HTR-8/SVneo (cell line): ENCODE data around the gene SUCNR1.
"Not testable (repeated sequence)": the region's sequence is repeated elsewhere in the genome, so short reads cannot be mapped to it uniquely, and the experiment has no call there.

Experiments used
- DNase-seq: peaks from one replicate; pipeline ENCODE4 v3.0.0; 2011; ENCODE audit warnings: low spot score, mixed read lengths; ENCODE audit not compliant: insufficient read length
- FAIRE-seq: peaks from 2 replicates; lab custom pipeline; 2011; peaks lifted over from hg19 to GRCh38; lab: Jason Lieb, UNC

Gene SUCNR1, protein sequence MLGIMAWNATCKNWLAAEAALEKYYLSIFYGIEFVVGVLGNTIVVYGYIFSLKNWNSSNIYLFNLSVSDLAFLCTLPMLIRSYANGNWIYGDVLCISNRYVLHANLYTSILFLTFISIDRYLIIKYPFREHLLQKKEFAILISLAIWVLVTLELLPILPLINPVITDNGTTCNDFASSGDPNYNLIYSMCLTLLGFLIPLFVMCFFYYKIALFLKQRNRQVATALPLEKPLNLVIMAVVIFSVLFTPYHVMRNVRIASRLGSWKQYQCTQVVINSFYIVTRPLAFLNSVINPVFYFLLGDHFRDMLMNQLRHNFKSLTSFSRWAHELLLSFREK

DNA sequence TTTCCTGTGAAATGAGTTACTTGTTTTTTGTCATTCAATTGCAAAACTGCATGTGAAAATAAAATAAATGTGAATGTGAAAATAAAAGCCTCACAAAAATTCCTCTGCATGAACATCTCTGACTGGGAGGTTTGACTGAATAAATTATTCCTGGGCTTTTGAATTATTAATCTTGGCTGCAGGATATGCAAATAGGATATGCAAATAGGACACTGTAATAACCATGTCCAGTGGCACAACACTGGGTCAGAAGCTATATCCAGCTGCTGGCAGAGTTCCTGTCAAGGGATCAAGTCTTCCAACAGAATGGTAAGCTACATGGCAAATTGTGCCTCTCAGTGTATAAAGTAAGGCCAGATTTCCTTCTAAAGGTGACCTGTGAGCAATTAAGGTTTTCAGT is at the start of gene SUCNR1:
TSS of gene SUCNR1 (plus strand) at position 246 of the 400 bp plus-strand sequence. CDS start 6,250 bp downstream, outside the sequence.
- no peak for FAIRE-seq
- no peak for DNase-seq

DNA sequence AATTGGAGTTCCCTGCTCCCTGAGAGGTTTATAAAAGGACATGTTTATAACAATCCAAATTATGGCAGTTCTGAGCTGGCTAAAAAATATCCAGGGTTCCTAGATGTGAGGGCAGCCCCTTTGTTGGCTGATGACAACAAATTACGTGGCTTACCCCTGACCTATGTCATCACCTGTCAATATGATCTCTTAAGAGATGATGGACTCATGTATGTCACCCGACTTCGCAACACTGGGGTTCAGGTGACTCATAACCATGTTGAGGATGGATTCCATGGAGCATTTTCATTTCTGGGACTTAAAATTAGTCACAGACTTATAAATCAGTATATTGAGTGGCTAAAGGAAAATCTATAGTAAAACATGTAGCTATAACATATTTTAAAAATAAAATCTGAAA is 45.6 kb upstream of the SUCNR1 start:
- FAIRE-seq (no peak), DNase-seq (no peak)

DNA sequence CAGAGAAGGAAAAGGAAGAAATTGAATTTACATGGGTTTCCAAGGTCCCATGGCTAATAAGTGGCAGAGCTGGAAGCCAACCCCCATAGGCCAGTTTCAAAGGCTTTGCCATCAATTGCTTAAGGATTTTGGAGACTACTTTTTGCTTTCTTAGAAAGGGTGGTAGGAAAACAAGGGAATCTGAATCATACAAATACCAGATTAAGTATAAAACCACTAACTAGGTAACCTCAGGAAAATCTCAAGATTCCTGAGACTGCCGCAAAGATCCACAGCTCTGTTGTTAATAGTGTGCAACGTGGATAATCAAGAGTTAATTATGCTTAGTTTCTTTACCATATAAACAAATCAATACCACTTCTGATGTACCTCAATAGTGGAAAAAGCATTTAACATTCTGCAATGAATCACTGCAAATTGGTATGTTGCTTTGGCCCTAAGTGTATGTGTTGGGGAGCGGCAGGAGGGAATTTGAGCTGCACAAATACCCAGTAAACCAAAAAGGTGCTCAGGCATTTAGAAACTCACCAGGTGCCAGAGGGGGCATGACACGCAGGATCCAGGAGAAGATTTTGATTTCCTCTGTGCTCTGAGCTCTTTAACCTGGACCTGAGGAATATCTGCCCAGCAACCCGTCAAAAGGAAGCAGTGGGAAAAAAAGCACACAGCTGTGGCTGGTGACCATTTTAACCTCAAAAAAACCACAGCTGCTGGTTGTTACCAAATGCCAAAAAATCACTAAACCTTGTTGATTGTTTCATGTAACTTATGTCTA is 37.5 kb upstream of the SUCNR1 start:
- FAIRE-seq (no peak), DNase-seq (no peak)

DNA sequence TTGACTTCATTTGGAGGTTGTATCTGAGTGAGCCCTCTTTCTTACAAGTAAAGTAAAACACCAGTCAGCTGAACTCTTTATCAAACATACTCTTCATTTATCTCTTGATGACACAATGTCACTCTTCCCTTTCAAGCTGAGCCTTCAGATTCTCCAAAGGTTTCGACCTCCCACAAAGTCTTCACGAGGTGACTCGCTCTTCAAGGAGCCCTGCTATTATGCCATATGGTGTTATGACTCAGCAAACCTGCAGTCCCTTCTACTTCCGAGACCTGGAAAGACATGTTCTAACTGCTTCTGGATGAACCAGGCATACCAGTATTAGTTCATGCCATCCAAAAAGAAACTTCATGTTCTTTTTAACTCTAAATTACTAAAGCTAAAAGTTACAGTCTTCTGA is 36.4 kb upstream of the SUCNR1 start:
- DNase-seq: peak; percentile 49
- FAIRE-seq: peak; percentile 36

DNA sequence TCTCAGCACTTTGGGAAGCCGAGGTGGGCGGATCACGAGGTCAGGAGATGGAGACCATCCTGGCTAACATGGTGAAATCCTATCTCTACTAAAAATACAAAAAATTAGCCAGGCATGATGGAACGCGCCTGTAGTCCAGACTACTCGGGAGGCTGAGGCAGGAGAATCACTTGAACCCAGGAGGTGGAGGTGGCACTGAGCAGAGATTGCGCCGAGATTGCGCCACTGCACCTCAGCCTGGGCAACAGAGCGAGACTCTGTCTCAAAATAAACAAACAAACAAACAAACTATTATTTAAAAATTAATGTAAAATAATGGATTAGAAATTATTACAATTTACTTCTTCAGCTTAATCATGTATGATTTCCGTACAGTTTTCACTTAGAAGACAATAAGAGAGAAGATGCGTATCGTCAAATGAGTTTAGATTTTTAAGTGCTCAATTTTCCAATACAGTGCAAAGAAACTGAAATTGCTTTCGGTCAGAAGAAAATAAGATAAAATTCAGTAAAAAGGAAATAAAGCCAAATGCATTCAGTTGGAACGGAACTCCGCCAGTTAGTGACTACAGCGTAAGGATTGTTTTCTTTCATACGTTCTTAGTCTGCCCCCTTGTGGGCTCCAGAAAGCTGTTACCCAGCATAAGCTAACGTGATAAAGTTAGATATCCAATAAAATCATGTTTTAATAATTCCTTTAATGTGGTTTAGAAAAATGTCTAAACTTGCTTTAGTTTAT is 34.7 kb upstream of the SUCNR1 start:
- peak; percentile 57 for DNase-seq
- FAIRE-seq: no peak

DNA sequence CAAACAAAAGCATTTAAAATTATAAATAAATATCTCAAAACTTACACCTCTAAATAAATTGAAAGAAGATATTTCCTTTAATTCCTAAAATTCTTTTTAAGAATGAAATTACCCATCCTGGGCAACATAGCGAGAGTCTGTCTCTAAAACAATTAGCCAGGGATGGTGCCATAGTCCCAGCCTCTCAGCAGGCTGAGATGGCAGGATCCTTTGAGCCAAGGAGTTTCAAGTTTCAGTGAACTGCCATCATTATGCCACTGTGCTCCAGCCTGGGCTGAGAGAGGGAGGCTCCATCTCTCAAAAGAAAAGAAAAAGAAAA is 34.2 kb upstream of the SUCNR1 start:
- no peak for FAIRE-seq
- no peak for DNase-seq

DNA sequence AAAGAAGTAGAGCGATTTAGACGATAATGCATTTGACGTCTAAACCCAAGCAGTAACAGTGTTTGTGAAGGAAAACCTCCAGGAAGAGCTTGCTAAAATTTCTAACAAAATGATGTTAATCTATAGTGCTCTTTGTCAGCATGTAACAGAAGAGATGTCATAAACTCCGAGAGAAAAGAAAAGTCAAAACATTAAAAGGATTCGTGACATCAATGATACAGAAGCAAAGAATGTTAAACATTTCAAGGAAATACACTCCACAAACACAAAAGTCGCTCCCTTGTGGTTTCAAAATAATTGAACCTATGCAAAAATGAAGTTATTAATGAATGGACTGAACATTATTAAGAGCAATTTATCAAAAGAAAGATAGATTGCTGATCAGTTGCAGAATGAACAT is 31.6 kb upstream of the SUCNR1 start:
- FAIRE-seq: no peak

DNA sequence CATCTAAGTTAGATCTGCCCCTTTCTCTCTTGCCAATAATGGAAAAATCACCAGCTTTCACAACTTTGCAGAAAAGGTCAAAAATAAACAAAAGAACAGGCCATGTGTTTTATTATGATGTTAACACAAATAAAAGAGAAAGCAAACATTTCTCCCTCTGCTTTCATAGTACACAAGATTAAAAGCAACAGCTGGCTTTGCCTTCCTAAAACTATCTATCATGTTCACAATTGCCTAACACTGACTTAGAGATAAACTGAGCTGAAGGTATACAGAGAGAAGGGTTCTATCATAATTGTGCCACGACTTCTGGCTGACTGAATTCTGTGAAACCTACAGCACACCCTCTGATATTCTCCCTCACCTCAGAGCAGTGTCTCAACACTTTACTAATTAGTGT is 30.2 kb upstream of the SUCNR1 start:
- no peak for FAIRE-seq
- DNase-seq: no peak

More for the DNA sequence above, 31.6 kb upstream of the SUCNR1 start:
- DNase-seq: no peak

DNA sequence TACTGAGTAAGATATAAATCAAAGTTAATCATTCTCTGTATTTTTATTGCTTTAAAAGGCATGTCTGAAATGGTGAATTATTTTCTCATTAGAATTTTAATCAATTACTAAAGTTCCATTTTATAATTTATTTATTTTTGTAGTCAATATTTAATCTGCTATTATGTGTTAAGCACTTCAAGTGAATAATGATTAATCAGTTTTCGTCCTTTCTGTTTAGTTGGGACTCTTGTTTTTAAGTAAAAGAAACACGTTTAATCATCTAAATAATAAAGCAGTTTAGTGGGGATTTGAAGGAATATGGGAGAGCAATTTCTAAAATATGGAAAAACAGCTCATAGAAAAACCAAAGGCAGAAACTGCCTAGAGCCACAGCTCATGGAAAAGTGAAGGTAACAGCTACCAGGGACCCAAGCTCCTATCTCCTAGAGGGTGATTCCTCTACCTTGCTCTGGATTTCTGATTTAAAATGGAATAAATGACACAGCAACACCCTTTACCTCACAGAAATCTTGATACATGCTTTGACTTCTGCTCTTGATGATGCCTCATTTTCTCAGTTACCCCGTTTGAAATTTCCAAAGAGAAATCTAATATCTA is 28.0 kb upstream of the SUCNR1 start:
- DNase-seq (no peak), FAIRE-seq (no peak)

DNA sequence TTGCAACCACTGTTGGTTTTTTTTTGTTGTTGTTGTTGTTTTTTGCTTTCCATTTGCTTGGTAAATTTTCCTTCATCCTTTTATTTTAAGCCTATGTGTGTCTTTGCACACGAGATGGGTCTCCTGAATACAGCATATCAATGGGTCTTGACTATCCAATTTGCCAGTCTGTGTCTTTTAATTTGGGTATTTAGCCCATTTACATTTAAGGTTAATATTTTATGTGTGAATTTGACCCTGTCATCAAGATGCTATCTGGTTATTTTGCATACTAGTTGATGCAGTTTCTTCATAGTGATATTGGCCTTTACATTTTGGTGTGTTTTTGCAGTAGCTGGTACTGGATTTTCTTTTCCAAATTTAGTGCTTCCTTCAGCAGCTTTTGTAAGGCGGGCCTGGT is 23.4 kb upstream of the SUCNR1 start:
- not testable (repeated sequence) for DNase-seq, FAIRE-seq

DNA sequence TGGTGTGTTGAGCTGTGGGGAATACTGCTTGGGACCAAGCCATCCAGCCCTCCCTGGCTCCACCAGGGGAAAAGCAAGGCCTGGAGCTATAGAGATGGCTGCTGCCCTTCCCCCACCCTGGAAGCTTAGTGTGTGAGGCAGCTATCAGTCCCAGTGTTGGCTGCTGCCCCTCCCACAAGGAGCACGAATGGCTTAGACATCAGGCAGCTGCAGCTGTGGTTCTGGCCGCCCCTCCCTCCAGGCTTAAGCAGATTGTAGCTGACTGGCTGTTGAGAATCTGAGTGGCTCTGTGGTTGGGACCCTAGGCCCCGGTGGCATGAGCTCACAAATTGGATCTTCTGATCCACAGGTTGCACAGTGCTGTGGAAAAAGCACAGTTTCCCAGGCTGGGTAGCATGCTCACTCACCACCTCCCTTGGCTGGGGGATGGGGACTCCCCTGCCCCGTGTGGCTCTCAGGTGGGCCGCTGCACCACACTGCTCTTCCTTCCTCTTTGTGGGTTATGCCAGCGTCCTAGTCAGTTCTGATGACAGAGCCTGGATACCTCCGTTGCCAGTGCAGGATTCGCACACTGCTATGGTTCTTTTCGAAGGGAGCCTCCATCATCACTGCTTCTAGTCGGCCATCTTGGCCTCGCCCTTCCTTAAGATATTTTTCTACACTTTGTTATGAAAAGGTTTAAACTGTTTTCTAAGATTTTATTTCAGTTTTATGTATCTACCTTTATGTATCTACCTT is 21.2 kb upstream of the SUCNR1 start:
- no peak for FAIRE-seq
- DNase-seq: no peak

DNA sequence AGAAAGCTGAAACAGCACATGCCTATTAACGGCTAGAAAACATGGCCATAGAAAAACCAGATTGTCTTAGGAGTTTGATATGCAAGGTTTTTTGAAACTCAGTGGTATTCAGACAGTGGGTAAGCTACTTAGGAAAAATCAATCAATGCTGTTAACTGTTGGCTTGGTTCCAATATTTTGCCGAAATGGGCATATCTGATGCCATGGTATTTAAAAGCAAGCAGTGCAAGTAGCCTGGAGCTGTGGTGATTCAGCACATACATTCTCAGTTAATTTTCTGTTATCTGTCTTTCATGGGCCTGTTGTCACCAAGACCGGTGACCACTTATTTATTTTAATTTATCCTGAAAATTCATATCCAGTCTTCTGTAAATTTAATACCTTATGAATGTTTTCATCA is 17.3 kb upstream of the SUCNR1 start:
- DNase-seq (peak; percentile 23), FAIRE-seq (peak; percentile 44)

DNA sequence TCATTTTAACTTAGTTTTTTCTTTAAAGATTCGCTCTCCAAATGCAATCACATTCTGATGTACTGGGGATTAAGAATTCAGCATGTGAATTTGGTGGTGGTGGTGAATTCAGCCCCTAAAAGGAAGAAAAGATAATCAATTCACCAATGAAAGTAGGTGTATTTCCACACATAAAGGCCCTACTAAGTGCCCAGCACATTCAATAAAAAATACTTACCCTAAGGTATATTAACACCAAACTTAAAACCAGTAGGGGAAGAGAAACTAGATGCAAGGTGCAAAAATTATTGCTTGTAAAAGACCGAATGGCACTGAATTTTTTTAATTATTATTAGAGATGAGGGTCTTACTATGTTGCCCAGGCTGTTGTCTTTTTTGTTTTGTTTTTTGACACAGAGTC is 16.8 kb upstream of the SUCNR1 start:
- no peak for DNase-seq
- FAIRE-seq: no peak

DNA sequence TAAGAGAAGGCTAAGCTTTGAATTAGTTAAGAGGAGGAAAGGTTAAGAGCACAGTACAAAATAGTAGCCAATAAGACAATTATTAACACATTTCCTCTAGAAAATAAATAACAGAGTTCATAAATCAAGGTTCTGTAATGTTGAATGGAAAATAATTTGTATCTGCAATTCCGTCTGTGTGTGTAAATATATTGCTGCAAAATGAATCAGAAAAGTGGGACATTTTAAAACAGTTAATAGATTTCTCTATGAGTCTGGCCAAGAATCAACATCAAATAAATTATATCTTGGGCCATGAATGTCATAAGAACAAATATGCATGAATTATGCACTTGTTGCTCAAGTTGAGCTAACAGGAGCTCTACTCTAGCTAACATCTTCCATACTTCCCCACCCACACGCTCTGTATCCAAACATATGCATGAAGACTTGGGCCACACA is 14.2 kb upstream of the SUCNR1 start:
- FAIRE-seq: no peak

DNA sequence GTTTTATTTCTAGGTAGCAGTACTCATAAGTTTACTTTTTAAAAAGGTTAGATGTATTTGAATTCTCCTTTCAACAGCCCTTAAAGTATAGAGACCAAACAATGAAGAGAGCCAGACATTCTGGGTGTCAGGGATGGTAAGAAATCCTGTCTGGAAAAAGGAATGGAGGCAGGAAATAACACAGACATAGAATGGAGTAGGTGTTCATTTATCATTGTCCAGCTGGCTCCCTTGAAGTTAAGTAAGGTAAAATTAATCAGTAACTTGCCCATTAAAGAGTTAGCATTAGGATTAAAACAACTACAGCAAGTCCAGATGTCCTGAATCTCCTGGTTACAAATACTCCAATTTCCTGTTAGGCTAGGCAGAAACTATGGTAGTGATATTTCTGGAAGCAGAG is 13.5 kb upstream of the SUCNR1 start:
- no peak for FAIRE-seq
- DNase-seq: no peak

More for the DNA sequence above, 14.2 kb upstream of the SUCNR1 start:
- DNase-seq: no peak

DNA sequence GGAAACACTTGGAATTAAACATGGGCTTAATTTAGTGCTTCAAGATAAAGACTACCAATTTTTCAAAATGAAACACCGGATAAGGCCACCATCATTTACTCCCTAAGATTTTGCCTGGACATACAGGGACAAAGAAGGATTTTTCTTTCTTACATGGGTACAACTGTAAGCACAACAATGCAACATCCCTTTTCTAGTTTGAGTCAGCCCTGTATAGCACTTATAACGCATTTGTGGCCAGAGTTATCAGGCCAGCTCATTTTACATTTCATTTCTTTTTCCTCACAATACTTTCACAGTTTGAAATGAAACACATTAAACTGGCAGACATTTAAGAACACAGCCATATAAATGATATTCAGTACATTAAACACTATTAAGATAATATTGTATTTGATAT is 9.8 kb upstream of the SUCNR1 start:
- FAIRE-seq: peak; percentile 59

DNA sequence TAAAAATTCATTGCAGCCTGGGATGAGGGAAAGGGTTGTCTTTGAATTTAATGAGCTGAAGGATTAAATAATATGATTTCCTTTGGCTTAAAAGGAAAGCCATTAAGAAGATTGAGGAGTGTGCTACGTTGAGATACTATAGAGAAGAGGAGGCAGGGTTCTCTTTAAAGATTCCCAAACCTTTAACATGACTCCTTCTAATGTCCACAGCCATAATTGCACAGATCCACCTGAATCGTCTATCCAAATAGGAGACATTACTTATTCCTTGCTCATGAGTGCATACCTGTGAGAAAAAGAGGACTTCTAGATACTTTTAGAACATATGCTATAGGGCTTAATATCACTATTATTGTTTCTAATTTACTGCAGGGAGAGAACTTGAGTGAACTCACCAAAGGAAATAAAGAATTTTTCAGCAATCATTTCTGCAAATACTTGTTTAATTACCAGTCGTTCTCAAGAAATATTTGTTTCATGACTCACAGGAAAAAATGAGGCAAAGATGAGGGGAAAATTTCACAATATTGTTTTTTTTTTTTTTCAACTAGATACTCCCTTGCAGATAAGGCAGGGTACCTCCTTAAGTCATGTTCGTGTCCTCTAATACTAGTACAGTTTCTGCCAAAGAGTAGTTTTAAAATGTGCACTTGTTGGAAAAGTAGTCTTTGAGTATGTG is 8.9 kb upstream of the SUCNR1 start:
- DNase-seq (peak; percentile 41), FAIRE-seq (no peak)

More for the DNA sequence above, 9.8 kb upstream of the SUCNR1 start:
- no peak for DNase-seq

DNA sequence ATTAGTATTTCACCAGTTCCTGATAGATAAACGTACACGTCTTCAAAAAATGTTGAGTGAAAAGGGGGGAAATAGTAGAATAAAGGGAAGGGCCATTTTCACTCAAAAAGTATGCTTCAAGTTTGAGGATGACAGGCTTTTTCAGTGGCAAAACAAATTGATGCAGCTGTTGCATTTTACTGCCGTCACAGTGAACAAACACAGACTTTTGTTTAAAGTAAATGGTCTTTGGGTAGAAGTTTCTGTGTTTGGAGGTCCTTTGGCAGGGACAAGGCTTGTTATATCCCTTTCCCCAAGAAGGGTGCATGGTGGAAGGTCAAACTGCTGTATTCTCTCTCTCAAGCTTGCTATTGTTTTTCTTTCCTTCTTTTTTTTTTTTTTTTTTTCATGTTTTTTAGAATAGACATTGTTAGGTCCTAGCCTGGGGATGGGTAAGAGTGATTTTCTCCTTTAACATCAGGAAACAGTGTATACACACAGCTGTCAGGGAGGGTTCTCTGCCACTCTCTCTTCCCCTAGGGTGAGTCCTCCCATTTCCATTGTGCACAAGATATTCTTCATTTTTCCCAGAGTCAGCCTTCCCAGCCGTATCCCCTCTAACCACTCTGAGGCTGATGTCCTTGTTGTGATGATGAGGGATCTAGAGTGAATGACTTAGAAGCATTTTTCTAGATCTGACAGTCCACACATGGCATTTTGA is 6.6 kb upstream of the SUCNR1 start:
- FAIRE-seq: no peak

DNA sequence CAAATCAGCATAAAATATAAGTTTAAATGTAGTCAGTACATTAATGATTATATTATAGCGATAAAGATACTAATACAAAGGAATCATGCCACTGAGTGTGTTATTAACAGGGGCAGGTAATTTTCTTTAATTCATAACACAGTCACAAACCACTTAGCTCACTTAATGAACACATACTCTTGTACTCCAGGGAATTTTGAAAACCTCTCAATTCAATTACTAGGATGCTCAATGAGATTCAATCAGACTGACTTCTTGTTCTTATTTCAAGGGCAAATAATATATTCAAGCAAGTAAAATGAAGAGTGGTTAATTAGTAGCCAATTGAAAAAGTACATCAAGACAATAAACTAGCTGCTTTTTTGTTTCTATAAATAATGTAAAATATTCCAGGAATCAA is 5.8 kb upstream of the SUCNR1 start:
- DNase-seq (no peak), FAIRE-seq (no peak)

More for the DNA sequence above, 6.6 kb upstream of the SUCNR1 start:
- DNase-seq: no peak
